Testis (tissue), 3 donors: ENCODE results near the gene TRPM2. TPM values are rescaled to one million over a fixed set of nuclear protein-coding genes. Genes with fewer than 3 reads are reported as not detected.
"Not testable (repeated sequence)": the region's sequence is repeated elsewhere in the genome, so short reads cannot be mapped to it uniquely, and the experiment has no call there.

Experiments
- DNase-seq: peaks from one replicate; pipeline ENCODE4 v3.0.0-alpha.2; 2019
- H3K27ac ChIP-seq, 2 donors: fragments of 200-600 bp; sonication (generic); one replicate each; pipeline ENCODE4 v1.5.1; 2019
- H3K27me3 ChIP-seq: fragments of 200-600 bp; sonication (generic); one replicate; pipeline ENCODE4 v1.5.1; 2019
- H3K36me3 ChIP-seq: fragments of 200-600 bp; sonication (generic); one replicate; pipeline ENCODE4 v1.5.1; 2017; ENCODE audit warnings: low read depth; ENCODE audit errors: missing control alignments
- H3K4me1 ChIP-seq: fragments of 200-600 bp; sonication (generic); one replicate; pipeline ENCODE4 v1.5.1; 2019
- H3K4me3 ChIP-seq, 2 donors: fragments of 200-600 bp; sonication (generic); one replicate each; pipeline ENCODE4 v1.5.1; 2017 to 2019
- H3K9me3 ChIP-seq: fragments of 200-600 bp; sonication (generic); one replicate; pipeline ENCODE4 v1.5.1; 2017
- POLR2A ChIP-seq: fragments of 450-650 bp; IDR thresholded peaks from one replicate; pipeline ENCODE4 v1.6.1; 2017; ENCODE audit warnings: antibody characterized with exemption, mild to moderate bottlenecking, moderate library complexity
- WGBS, 2 donors: methylation state at CpG; one replicate each; pipeline ENCODE4 v1.1.5; 2018; 5-methylcytosine and 5-hydroxymethylcytosine counted together
- intact Hi-C: fragments of 100-400 bp; cut with DNase I; formaldehyde crosslinking; loops from one replicate; pipeline ENCODE4 v1.15.1; 2023; ENCODE audit warnings: low total_unique reads
- polyA plus RNA-seq: library from polyadenylated mRNA; stranded (reverse); fragments of 350-450 nt; fragmentation: Illumina TruSeq; extraction: RNeasy Lipid Tissue Mini Kit (QIAGEN cat#74804); gene quantifications from one replicate; pipeline ENCODE4 v1.2.3, GENCODE V29; 2014; ENCODE audit warnings: low read depth, low replicate concordance; ENCODE audit not compliant: insufficient read depth
- total RNA-seq, 2 donors: library from RNA; depleted of rRNA; stranded (reverse); fragments of >200 nt; gene quantifications; one replicate each; pipeline ENCODE4 v1.2.3, GENCODE V29; 2016
- TF ChIP-seq, protein P1 (sequence below), 3 experiments: fragments of 450-650 bp in 2 of 3; fragments of 200-600 bp in 1 of 3; sonication (generic) in 1 of 3; IDR thresholded peaks; one replicate each; pipeline ENCODE4 v1.5.1; 2016 to 2019; ENCODE audit warnings: antibody characterized with exemption in 3 of 3, mild to moderate bottlenecking in 2 of 3, moderate library complexity in 1 of 3

The TRPM2 gene
- total and polyA plus RNA-seq, 3 donors from 2014 or later: 3.0 to 4.9 (median 3.9) TPM

DNA sequence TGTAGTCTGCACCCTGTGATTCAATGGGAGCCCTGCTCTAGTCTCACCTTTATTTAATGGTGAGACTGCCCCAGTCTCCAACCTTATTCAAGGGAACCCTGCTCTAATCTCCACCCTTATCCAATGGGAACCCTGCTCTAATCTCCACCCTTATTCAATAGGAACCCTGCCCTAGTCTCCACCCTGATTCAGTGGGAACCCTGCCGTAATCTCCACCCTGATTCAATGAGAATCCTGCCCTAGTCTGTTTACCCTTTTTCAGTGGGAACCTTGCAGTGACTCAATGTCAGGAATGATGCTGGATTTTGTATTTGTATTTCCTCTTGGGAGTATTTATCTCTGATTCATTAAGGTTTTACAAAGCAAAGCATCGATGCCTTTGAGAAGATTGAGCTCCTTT lies 39.5 kb downstream of the TRPM2 start:
- intact Hi-C loops: no loop called here
- H3K4me3 ChIP-seq: no peak overlapping the region
- no peaks in the 10 kb centered on the region for H3K9me3 ChIP-seq
- no peaks in the 10 kb centered on the region for H3K36me3 ChIP-seq
- TF ChIP-seq, protein P1, sequence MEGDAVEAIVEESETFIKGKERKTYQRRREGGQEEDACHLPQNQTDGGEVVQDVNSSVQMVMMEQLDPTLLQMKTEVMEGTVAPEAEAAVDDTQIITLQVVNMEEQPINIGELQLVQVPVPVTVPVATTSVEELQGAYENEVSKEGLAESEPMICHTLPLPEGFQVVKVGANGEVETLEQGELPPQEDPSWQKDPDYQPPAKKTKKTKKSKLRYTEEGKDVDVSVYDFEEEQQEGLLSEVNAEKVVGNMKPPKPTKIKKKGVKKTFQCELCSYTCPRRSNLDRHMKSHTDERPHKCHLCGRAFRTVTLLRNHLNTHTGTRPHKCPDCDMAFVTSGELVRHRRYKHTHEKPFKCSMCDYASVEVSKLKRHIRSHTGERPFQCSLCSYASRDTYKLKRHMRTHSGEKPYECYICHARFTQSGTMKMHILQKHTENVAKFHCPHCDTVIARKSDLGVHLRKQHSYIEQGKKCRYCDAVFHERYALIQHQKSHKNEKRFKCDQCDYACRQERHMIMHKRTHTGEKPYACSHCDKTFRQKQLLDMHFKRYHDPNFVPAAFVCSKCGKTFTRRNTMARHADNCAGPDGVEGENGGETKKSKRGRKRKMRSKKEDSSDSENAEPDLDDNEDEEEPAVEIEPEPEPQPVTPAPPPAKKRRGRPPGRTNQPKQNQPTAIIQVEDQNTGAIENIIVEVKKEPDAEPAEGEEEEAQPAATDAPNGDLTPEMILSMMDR (IDR thresholded peaks at IDR 0.05): no peak
- DNase-seq: no peak
- no peak overlapping the region for H3K27ac ChIP-seq
- no peaks in the 10 kb centered on the region for H3K27me3 ChIP-seq
- H3K4me1 ChIP-seq: no peaks in the 10 kb centered on the region
- WGBS, 2 donors: 65 to 95% methylated on average over 2 of the region's 2 CpGs

DNA sequence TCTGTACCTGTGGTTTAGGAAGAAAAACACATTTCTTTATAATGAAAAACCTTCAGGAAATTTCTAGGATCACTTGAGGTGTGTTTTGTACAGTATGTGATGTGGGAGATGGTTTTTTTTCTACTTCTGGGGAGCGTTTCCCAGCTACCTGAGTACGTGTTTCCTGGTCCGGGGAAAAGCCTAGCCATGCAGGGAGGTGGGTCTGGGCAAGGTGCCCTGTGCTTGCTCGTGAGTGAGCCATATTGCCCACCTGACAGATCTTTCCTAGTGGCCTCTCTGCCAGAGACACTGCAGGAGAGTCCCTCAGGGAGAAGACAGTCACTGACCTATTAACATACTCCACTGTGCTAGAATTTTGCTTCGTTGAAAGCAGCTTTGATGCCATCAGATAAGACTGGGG lies 41.3 kb downstream of the TRPM2 start:
- WGBS, 2 donors: 71 to 77% methylated on average over 5 of the region's 5 CpGs
- intact Hi-C loops: no loop called here
- Histone ChIP-seq H3K4me1 (no peaks in the 10 kb centered on the region), H3K9me3 (no peaks in the 10 kb centered on the region), H3K4me3 (no peak overlapping the region), H3K36me3 (no peaks in the 10 kb centered on the region), H3K27ac (no peak overlapping the region), H3K27me3 (no peaks in the 10 kb centered on the region)
- DNase-seq: no peak
- TF ChIP-seq, protein P1 (IDR thresholded peaks at IDR 0.05): no peak
- TF ChIP-seq POLR2A: no peak

DNA sequence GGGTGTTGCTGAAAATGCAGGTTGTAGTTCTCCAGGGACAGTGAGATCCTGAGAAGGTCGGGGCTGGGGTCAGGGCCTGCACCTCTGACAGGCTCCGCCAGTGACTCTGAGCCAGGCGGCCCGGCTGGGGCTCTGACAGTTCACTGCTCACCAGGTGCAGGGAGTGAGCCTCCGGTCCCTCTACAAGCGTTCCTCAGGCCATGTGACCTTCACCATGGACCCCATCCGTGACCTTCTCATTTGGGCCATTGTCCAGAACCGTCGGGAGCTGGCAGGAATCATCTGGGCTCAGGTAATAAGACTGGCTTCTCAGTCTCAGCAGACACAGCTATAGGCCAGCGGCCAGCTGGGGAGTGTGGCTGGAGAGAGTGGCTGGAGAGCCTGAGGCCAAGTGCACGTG lies 41.8 kb downstream of the TRPM2 start:
- TF ChIP-seq, protein P1 (IDR thresholded peaks at IDR 0.05): no peak
- no peak for TF ChIP-seq POLR2A
- H3K4me3 ChIP-seq: no peak overlapping the region
- H3K4me1 ChIP-seq: no peaks in the 10 kb centered on the region
- H3K36me3 ChIP-seq: no peaks in the 10 kb centered on the region
- no peaks in the 10 kb centered on the region for H3K27me3 ChIP-seq
- WGBS, 2 donors: 45 to 68% methylated on average over 4 to 11 of the region's 11 CpGs
- H3K9me3 ChIP-seq: no peaks in the 10 kb centered on the region
- no peak overlapping the region for H3K27ac ChIP-seq
- peak; percentile 7 for DNase-seq
- intact Hi-C loops: no loop called here

DNA sequence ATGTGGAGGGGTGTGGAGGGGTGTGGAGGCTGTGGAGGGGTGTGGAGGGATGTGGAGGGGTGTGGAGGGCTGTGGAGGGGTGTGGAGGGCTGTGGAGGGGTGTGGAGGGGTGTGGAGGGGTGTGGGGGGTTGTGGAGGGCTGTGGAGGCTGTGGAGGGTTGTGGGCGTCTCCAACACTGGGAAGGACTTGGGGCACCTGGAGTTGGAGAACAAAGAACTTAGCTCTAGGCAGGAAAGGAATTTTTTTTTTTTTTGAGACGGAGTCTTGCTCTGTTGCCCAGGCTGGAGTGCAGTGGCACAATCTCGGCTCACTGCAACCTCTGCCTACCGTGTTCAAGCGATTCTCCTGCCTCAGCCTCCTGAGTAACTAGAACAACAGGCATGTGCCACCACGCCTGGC lies 43.4 kb downstream of the TRPM2 start:
- 94 to 96% methylated on average over 6 of the region's 6 CpGs for WGBS, 2 donors
- peak; percentile 8 for DNase-seq
- H3K4me1 ChIP-seq, intact Hi-C loops, H3K9me3 ChIP-seq, H3K4me3 ChIP-seq, H3K27ac ChIP-seq, H3K36me3 ChIP-seq, H3K27me3 ChIP-seq: not testable (repeated sequence)

DNA sequence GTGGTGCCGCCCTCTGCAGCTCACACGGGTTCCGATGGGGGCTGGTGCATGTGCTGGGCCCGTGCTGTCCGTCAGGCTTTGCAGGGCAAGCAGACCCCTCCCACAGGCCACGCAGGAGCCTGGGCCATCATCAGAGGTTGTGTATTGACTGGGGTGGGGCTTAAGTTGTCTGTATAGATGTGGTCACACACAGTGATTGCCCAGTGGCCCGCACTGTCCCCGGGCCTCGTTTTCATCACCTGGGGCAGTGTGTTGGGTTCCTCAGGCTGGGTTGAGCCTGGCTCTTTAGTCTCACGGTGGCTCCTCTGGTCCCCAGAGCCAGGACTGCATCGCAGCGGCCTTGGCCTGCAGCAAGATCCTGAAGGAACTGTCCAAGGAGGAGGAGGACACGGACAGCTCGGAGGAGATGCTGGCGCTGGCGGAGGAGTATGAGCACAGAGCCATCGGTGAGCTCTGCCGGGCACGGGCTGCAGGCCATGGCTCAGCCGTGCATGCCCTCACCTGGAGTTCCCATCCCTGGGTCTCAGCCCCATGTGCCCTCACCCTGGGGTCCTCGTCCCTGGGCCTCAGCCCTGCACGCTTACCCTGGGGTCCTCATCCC lies 44.1 kb downstream of the TRPM2 start:
- intact Hi-C loops: no loop called here
- Histone ChIP-seq H3K36me3 (no peaks in the 10 kb centered on the region), H3K4me1 (no peaks in the 10 kb centered on the region), H3K4me3 (no peak overlapping the region), H3K27ac (no peak overlapping the region), H3K9me3 (no peaks in the 10 kb centered on the region), H3K27me3 (no peaks in the 10 kb centered on the region)
- WGBS, 2 donors: 69 to 85% methylated on average over 7 to 22 of the region's 22 CpGs
- TF ChIP-seq, protein P1 (IDR thresholded peaks at IDR 0.05): no peak
- TF ChIP-seq POLR2A: no peak
- DNase-seq: peak; percentile 12
